HG03097 (cell line): Measurements from ENCODE around the gene ELOVL2.

Source experiments
- ATAC-seq: cut with Tn5 transposase; IDR thresholded peaks from one replicate; pipeline ENCODE4 v1.9.1; 2021; ENCODE audit not compliant: unreplicated experiment, low FRiP score

The ELOVL2 gene

DNA sequence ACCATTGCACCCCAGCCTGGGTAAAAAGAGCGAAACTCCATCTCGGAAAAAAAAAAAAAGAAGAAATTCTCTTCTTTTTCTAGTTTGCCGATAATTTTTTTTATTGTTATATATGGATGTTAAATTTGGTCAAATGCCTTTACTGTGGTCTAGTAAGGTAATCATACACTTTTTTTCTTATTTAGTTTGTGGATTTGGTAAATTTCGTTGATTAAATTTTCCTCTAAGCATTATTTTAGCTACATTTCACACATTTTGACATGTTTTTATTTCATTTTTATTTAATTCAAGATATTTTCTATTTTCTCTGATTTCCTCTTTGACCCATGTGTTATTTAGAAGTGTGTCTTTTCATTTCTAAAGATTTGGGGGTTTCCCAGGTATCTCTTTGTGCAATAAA lies 18.0 kb upstream of the ELOVL2 start:
- no peak for ATAC-seq

DNA sequence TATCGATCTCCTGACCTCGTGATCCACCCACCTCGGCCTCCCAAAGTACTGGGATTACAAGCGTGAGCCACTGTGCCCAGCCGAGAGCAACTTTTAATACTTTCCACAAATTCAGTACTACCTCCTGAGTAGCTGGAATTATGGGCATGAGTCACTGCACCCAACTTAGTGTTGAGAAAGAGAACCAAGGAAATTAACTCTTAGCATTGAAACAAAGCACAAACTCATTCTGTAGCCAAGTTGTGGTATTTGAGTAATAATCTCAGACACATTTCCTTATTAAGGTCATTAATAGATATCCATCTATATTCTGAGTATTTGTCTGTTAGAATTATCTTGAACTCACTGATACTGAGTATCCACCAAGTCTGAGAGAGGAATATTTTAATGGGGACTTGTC lies 14.3 kb upstream of the ELOVL2 start:
- ATAC-seq: no peak

DNA sequence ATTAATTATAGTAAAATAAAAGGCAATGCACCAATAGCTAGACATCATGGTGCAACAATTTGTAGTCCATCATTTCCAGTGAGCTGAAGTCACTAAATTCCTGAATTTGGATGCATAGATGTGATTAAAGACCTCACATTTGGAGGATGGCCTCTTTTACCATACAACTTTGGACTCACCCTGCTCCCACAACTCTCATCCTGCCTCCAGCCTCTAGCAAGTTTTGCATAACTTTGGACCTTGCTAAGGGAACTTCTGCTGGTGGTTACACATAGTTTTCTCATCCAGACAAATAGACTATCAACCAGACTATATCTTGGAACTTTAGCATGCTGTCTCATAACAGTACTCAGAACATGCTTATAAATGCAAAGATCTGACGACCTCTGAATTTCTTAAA lies 12.8 kb upstream of the ELOVL2 start:
- ATAC-seq: no peak

DNA sequence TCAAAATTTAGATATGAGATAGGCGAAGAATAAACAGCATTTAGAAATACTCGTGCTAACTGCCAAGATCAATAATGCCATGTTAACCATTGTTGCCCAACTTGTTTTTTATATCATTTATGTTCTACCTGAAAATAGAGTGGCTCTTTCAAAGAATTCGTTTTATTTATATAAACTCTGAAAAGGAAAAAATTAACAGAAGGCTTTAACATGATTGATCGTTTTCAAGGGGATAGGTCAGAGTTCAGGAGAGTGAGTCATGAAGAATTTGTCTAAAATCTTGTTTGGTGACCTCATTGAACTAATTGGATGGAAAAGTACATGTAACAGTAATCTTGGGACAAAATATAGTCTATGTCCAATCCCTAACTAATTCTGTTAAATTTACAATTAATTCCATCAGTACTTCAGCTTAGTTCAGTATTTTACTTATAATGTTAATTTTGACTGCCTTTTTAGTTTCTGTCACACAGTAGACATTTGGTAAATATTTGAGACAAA lies 11.1 kb upstream of the ELOVL2 start:
- ATAC-seq: no peak

DNA sequence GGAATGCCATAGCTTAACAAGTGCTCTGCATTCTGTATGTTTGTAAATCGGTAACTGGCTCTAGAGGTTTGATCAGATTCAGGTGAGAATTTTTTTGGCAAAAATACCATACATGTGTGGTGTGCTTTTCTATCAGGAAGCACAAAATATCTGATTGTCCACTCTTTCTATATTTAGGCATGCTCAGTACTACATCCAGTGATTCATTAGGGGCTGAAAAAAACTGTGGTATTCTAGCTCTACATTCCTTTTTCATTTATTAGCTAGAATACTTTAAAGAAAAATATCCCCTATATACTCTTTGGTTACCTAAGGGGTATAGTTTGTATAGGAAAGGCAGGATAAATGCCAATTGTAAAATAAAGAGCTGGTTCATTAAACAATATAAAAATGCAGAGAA lies 10.6 kb upstream of the ELOVL2 start:
- ATAC-seq: no peak

DNA sequence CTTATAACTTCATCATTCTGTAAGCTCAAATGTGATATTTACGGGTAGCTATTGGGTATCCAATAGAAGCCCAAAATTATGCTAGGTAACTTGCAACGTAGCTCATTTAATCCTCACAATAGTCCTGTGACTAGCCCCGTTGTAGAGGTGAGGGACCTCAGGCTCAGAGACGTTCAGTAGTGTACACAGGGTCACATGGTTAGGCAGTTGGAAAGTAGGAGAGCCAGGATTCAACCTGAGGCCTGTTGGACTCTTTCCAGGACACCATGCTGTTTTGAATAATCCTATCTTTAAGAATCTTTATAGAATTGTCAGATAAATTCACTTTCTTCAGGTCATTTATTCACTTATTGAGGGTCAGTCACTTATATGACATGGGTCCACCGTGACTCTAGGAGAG lies 9.2 kb upstream of the ELOVL2 start:
- no peak for ATAC-seq

DNA sequence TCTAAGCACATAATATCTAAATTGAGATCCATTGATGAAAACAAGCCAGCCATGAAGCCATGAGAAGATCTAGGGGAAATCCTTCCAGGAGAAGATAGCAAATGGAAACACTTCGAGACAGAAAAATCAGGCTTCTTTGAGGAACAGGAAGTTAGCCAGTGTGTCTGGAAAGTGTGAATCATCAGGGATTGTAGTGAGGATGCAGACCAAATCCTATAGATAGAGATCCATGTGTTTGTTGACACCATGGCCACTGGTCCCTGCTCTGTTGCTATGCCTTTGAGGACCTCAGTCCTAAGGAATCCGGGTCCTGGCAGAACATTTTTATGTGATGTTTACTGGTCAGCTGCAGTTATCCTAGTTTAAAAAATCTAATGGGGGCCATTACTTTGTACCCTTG lies 6.6 kb upstream of the ELOVL2 start:
- no peak for ATAC-seq

DNA sequence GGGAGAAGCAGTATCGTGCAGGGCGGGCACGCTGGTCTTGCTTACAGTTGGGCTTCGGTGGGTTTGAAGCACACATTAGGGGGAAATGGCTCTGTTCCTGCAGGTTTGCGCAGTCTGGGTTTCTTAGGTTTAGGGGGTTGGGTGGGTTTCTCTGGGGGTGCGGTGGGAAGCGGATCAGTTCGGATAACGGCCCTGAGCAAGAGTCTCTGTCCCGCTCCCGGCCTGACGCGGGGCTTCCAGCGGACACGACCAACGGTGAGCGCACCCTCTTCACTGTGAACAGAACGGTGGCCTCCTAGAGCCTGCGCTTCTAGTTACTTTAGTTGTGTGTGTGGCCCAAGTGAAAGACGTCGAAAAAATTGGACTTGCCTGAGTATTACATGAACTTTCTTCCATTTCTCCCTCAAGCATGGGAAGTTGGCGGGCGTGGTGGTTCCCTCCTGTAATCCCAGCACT lies 635 bp upstream of the ELOVL2 start:
- no peak for ATAC-seq

DNA sequence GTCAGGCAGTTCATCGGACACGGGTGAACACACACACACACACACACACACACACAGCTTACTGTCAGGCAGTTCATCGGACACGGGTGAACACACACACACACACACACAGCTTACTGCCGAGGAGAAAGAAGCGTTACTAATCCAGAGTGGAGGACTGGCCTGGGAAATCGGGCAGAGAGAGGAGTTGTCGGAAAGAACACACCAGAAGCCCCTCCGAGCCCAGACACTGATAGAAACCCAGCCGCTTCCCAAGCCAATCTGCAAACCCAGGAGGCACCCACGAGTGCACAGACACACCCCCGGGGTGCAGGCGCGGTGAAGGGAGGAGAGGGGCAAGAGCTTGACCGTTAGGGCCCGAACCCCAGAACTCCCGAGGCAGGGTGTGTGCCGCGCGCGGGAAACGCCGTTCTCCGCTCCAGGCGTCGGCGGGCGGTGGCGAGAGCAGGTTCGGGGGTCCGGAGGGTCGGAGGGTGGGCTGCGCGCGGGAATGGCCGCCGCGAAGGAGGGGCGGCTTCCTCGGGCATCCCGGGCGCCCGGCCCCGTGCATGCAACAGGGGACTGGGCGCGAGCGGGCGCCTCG lies 636 bp downstream of the ELOVL2 start:
- ATAC-seq: no peak

DNA sequence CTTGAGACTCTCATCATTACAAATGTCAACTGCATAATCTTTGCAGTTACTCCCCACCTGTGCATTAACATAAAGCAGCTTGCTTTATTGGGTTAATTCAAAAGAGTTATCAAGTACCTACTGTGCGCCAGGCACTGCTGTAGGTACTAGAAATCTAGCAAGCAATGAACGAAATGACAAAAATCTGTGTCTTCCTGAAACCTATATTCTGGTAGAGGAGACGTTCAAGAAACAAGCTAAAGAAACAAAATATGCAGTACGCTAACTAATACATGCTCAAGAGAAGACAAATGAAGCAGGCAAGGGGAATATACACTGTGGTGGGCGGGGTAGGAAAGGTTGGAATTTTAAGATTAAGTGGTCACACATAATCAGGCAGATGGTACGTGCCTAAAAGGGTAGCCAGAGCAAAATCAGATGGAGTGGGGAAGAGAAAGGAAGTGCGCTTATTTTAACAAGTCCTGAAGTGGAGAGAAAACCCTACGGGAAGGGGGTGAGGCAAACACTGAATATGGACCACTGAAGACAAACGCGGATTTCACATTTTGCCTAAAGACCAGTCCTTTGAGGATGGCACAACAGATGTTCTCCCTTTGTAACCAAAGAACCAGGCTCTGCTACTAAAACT lies 1.2 kb downstream of the ELOVL2 start:
- no peak for ATAC-seq

DNA sequence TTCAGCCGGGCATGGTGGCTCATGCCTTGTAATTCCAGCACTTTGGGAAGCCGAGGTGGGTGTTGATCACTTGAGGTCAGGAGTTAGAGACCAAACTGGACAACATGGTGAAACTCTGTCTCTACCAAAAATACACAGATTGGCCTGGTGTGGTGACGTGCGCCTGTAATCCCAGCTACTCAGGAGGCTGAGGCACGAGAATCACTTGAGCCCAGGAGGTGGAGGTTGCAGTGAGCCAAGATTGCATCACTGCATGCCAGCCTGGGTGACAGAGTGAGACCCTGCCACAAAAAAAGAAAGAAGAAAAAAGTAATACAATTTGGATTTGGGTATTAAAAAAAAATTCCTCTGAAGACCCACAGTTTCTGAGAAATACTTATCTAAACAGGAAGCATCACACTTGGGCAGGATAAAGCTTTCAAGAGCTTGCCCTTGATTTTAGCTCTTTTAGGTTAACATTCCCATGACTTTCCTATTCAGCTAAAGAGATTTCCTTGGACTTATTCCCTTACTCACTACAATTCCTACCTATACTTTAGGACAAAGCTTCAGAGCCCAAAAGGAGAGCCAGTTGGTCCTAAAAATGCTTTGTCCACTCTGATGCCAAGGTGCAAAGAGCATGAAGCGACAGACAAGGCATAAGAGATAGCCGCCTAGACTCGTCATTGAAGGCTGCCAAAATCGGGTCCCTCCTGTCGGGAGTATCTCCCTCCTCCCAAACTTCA lies 1.9 kb downstream of the ELOVL2 start:
- ATAC-seq: no peak

DNA sequence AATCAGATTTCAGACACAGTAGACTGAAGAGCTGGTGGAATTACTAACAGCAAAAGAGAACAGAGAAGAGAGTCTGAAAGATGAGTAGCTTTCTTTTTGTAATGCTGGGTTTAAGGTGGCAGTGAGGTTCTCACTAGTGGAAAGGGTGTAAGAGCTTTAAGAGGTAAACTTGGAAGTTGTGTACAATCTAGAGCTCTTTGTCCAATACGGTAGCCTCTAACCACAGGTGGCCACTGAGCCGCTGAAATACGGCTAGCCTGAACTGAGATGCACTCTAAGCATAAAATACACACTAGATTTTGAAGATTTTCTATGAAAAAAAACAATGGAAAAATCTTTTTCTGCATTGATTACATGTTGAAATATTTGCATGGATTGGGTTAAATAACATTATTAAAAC lies 4.0 kb downstream of the ELOVL2 start:
- ATAC-seq: no peak

DNA sequence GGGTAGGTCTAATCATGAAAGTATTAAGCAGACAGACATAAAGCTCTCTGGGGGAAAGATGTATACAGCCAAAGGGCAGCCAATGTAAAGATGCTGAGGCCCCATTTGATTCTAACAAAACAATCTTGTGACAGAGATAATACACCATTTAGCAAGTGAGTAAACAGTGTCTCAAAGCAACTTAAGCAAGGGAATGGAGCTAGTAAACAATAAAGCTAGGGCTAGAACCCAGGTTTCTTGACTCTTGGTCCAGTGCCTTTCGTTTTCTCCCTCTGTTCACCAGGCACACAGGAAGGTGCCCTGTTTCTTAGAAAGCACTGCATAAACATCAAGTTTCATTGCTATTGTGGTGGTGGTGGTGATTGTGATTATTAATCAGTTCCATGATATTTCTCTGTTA lies 5.1 kb downstream of the ELOVL2 start:
- ATAC-seq: no peak

DNA sequence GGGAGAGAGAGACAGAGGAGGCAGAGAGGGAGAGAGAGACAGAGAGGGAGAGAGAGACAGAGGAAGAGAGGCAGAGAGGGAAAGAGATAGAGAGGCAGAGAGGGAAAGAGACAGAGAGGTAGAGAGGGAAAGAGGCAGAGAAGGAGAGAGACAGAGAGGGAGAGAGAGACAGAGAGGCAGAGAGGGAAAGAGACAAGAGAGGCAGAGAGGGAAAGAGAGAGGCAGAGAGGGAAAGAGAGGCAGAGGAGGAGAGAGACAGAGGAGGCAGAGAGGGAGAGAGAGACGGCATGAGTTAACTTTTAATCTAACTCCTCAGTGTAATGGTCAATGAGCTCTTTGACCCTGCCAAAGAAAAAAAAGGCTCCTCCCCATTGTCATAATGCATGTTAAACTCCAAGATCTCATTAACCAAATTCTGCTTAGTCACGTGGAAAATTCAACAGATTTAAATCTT lies 7.1 kb downstream of the ELOVL2 start:
- no peak for ATAC-seq

DNA sequence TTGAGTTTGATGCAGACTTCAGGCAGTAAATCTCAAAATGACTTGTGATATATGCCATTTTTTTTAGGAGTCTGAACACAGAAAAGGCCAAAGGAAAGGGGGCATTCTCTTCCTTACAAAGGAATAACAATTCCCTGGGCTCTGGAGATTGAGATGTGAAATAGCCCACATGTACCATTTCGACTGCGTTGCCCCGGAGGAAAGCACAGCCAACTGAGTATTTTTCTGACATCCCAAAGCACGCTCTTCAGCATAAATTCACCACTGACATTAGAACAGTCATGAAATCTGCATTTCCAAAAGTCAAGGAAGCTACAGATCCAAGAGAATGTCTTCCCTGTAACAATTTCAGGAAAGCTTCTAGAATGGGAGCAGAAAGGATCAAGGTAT lies 7.8 kb downstream of the ELOVL2 start:
- ATAC-seq: no peak

DNA sequence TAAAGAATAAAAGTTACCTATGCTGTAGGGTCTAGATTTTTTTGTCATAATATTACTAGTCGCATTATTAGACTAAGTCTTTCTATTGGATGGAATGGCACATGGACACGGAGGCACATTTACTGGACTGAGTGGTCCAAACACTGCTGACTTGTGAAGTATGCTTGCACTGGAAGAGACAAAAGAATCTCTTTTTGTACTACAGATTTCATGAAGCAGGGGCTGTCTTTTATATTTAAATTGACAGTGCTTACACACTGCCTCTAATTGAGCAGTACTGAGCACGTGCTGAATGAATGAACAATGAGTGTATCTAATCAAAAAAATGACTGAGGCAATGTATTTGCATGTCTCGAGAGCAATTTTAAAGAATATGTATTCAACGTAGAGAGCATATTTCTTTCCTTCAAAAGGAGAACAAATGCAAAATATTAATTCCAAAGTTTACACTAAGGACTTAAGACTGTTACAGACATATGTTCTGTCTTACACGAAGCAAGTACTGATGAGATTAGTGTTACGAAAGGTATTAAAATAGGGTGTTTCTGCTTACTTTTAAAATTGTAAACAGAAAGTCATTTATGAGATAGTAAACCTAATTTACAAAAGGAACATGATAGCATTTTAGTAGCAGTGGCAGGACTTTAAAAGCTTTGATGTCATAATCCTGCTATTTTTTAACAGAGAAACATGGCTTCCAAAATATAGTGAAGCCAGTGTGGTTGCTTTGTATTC lies 8.3 kb downstream of the ELOVL2 start:
- no peak for ATAC-seq

DNA sequence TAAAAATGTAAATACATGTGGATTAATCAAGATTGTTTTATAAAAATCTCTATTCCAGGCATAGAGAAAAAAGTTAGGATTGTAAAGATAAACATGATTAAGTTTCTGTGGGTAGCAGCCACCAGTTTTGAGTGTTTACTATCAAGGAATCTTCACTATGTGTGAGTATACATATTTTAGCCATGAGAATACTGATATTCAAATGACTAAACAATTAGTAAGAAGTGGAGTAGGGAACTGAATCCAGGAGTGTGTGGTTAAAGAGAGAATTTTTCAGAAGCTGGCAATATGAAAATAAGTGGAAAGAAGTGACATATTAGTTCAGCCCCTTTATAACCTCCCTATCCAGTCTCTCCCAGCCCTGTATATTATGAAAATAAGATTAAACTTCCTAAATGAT lies 10.3 kb downstream of the ELOVL2 start:
- ATAC-seq: no peak

DNA sequence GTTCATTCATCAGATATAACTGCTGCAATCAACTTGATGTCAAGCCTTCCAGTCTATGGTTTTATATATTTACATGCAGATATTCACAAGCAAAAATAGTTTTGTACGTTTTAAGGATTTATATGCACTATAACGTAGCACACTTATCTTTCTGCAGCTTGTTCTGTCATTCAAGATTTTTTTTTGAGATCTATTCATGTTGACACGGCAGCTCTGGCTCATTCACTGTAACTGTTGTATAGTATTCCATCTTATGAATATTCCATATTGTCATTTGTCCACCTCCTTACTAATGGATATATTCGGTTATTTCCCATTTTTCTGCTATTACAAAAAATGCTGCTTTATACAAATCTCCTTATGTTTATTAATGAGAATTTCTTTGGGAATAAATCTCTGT lies 13.2 kb downstream of the ELOVL2 start:
- ATAC-seq: no peak

DNA sequence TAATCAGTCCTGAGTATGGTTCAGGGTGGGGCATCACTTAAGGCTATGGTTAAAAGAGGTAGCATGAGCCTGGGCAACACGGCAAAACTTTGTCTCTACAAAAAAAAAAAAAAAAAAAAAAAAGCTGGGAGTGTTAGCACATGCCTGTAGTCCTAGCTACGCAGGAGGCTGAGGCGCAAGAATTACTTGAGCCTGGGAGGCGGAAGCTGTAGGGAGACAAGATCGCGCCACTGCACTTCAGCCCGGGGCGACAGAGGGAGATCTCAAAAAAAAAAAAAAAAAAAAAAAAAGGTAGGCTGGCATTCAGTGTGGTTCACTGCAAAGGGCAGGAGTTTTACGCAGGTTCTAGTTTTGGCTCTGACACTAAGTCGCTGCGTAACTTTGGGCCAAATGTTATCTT lies 15.1 kb downstream of the ELOVL2 start:
- ATAC-seq: no peak

DNA sequence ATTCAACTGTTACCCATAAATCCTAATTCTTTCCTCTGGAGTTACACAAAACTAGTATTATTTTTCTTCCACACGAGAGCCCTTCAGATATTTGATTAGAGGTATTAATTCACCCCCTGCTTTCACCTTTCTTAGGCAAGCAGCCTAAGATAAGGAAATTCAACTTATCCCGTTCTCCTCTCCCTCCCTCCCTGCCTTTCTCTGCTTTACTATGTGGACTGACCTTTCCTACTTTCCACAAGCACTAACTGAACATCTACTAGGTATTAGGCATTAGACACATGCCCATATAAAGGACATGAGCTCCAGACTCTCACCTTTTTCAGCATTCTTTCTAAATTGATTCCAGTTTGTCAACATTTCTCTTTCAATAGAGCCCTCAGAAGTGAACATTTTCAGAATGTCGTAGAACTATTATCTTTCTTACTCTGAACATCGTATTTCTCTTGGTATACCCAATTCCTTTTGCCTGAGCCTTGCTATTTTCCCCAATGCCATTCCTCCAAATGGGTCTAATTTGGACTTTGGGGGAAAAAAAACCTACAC lies 16.5 kb downstream of the ELOVL2 start:
- no peak for ATAC-seq
